NCI-H2107 (cell line): Measurements from ENCODE around the gene MST1.
"Not testable (repeated sequence)": the region's sequence is repeated elsewhere in the genome, so short reads cannot be mapped to it uniquely, and the experiment has no call there.

ENCODE experiments used
- DNase-seq: peaks from one replicate; lab custom pipeline; 2025; lab: John Stamatoyannopoulos, UW

Gene MST1

DNA sequence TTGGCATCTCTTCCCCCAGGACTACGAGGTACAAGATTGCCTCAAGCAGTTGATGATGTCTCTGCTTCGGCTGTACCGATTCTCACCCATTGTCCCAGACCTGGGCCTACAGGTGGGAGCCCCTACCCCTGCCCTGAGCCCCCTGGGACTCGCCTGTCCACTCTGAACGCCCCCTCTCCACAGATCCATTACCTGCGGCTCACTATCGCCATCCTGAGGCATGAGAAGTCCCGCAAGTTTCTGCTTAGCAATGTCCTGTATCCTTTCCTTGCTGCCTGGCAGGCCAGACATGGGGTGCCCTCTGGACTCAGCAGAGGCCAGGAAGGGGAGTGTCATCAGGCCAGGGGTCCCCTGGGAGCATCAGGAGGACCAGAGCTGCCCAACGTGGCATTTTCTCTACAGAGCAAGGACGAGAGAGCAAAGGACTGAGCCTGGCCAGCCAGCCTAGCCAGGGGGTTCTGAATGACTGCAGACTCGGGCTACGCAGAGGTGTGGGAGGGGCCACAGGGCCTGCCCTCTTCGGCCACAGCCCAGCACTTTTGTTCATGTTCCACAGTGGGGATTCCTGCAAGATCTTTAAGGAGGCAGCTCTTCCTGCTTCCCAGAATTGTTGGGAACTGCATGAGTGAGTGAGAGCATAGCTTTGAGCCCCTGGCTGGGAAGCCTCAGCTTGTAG, 11.3 kb upstream of the MST1 start:
- no peak for DNase-seq

DNA sequence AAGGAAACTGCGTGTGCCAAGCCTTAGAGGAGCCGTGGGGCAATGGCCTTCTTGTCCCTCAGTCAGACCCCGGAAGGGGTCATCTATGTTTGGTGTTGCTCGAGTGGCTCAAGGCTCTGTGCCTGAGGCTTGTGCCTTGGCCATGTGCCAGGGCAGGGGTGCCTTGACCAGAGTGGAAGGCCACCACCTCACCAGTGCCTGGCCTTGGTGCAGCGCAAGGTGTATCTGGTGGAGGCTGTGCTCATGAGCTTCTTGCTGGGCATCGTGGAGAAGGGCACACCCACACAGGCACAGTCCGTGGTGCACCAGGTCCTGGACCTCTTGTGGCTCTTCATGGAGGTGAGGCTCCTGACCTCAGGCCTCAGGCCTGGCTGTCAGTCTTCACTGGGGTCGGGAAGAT, 10.7 kb upstream of the MST1 start:
- DNase-seq = no peak

- no peak for DNase-seq
These were observed 10.2 kb upstream of the MST1 start for GRCh38 chr3:49699281-49699979.

DNA sequence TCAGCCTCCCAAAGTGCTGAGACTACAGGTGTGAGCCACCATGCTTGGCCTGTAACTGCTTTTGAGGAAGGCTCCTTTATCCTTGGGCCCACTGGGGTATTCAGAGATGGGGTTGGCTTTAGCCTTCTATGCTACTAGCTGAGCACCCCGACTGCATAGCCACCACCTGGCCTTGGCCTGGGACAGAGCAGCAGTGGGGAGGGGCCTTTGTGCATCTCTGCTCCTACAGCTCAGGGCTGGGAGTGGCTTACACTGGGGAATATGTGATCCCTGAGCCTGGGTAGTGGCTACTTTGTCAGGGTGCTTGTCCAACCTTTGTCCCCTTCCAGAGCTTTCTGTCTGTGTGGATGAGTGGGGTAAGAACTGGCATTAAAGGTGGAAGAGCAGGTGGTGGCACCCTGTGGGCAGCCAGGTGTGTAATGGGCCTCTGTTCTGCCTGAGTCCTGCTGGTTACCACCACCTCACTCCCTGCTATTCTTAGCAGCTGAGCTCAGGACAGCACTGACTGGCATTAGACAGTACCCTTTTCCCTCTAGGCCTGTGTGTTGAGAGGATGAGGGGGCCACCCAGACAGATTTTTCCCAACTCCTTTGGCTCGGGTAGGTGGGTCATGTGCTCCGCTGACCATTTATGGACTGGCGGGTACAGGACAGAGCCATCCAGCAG, 6.2 kb upstream of the MST1 start:
- not testable (repeated sequence) for DNase-seq

- DNase-seq = not testable (repeated sequence)
These were observed 5.3 kb upstream of the MST1 start for GRCh38 chr3:49694409-49695070.

GRCh38 chr3:49691481-49691880, 2.2 kb upstream of the MST1 start:
- DNase-seq = not testable (repeated sequence)

DNA sequence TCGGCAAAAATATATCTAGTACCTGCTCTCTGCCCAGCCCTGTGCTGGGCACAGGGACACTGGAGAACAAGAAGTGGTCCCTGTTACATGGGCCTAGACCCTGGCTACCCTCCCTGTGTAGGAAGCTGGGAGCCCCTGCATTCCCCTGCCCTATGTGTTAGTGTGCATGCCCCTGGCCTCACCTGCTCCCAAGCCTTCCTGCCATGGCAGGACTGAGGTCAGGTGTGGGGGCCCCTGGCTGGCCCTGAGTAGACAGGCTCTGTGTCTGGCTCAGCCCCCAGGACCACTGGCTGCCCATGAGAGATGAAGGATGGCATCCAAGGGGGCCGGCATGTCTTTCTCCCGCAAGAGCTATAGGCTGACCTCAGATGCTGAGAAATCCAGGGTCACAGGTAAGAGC, 1.6 kb upstream of the MST1 start:
- not testable (repeated sequence) for DNase-seq

DNA sequence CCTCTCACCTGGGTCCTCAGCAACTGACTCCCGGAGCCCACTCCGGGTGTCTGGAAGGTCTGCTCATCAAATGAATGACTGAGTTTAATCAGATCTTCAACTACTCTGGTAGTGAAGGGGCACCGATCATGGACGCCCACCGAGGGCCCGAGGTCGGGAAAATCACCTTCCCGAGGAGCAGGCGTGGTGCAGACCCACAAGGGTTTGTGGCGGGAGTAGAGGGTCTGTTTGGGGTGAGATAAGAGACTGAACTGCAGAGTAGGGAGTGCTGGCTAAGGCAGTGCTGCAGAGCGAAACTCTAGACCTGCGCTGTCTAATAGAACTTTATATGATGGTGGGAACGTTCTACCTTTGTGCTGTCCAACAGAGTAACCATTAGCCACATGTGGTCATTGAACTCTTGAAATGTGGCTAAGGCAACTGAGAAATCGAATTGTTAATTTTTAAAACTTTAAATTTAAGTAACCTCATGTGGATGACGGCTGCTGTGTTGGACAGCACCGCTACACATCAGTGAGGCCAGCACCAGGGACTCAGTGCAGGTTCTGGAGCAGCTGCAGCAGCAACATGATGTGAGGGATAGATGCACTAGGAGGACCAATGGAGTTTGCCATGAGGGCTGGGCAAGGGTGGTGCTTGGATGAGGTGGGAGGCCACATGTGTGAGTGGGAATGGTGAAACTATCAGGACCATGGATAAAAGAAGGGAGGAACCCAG, 792 bp upstream of the MST1 start:
- not testable (repeated sequence) for DNase-seq

GRCh38 chr3:49688338-49689045, 782 bp downstream of the MST1 start:
- not testable (repeated sequence) for DNase-seq

DNA sequence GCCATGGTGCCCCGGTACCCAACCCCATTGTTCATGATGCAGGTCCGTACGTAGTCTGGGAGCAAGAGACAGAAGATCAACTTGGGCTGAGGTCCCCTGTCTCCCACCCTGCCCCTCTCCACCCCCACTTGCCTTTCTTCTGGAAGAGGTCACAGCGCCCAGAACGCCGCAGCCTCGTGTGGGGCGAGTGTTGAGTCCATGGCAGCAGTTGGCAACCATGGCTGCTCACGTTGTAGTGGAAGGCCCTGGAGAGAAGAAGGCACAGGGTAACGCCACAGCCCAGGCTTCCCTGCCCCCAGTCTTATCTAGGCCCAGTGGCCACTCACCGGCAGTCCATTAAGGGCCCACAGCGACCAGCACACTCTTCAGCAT, 1.9 kb downstream of the MST1 start:
- not testable (repeated sequence) for DNase-seq

DNA sequence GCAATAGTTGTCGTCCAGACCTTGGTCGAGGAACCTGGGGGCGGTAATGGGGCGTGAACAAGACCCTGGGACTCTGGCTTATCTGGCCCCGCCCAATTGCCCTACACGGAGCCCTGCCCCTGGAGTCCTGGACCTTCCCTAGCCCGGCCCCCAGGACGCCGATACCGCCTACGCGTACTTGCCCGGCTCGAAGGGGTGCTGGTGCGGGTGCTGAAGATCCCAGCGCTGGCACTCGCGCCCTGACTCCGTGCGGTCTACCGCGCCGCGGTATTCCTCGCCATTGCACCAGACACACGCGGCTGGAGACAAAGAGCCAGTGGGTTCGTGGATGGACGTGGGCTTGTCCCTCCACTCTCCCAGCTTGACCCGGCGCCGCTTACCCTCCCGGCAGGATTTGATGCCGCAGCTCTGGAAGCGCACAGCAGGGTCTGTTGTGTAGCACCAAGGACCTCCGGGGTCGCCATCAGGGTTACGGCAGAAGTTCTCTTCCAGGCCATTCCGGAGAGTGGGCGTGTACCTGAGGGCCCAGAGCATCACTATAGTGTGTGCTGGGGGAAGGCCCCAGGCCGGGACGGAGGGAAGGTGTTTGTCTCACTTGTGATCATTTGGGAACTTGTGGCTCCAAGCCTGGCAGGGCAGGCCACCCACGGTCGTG, 2.4 kb downstream of the MST1 start:
- DNase-seq = not testable (repeated sequence)

GRCh38 chr3:49686346-49686745, 2.9 kb downstream of the MST1 start:
- not testable (repeated sequence) for DNase-seq

GRCh38 chr3:49685846-49686245, 3.4 kb downstream of the MST1 start:
- not testable (repeated sequence) for DNase-seq

DNA sequence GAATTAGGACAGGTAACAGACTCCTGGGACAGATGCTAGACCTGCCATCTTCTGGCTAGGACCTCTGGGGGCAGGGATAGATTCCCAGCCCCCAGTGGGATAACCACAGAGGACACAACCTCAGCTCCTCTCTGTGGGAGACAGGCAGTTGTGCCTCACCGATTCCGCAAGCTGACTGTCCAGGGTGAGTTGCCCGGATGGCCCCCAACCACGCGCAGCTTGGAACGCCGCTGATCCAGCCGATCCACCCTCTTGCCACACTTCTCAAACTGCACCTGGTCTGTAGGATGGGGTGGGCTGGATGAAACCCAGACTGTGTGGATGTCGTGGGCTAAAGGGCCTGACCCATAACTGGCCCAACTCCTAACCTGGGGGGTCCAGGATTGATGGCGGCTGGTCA, 4.2 kb downstream of the MST1 start:
- not testable (repeated sequence) for DNase-seq

DNA sequence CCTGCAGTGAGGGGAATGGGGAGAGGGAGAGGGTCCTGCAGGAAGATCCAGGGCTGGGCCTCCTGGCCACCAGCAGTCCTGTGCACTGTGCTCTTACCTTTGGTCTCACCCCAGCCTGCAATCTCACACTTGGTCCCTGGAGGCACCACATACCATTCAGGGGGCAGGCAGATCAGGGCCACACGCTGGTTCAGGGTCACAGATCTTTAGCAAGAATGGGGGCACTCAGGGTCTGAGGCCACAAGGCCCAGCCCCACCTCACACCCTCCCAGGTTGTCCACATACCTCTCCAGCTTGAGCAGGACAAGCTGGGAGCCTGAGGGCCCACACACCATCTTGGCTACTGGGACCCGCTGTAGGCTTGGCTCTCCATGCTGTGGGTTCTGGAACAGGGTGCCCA, 4.8 kb downstream of the MST1 start:
- DNase-seq = not testable (repeated sequence)

- DNase-seq = no peak
These were observed 6.1 kb downstream of the MST1 start for GRCh38 chr3:49683162-49683561.

DNA sequence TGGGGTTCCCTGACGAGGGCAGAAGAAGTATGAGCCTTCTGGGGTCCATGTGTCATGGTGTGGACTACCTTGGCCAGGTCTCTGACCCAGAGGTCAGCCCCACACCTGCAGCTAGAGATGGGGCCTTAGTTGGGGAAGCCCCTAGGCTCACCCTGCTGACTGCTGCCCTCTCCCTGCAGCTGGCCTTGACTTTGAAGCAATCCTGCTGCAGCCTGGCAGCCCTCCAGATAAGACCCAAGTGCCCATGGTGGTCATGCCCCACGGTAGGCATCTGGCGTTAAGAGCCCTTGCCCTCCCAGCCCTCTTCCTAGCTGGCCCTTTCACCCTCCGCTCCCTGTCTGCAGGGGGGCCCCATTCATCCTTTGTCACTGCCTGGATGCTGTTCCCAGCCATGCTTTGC, 7.7 kb downstream of the MST1 start:
- no peak for DNase-seq

- no peak for DNase-seq
These were observed 8.1 kb downstream of the MST1 start for GRCh38 chr3:49681232-49681522.

DNA sequence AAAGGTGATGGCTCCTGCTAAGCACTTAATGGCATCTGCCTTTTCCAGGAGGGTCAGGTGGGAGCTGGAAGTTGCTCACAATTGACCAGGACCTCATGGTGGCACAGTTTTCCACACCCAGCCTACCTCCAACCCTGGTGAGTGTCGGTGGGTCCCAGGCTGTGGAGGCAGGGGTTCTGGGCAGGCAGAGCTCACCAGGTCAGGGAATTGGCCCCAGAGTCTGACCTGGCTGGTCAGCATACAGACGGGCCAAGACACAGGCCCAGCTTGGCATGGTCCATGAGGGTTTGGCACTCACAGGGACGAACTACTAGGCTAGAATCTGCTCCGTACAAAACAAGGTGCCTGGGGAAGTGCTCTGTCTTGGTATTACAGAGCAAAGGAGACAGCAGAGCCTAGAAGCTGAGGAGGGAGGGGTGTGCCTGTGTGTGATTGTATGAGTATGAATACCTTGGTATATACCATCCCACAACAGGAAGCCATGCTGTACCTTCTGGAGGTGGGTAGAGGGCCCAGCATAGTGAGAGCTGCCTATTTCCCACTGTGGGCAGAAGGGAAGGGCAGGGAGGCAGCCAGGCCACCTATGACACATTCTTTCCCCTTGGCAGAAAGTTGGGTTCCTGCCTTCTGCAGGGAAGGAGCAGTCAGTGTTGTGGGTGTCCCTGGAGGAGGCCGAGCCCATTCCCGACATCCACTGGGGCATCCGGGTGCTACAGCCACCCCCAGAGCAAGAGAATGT, 8.6 kb downstream of the MST1 start:
- DNase-seq = no peak

GRCh38 chr3:49675912-49676311, 13.4 kb downstream of the MST1 start:
- no peak for DNase-seq
